Cerebellar nuclear complex (tissue), 1 donor: Measurements from ENCODE around the gene TOP3A.

Experiments
- DNase-seq, 2 experiments: peaks; one replicate each; lab custom pipeline; 2025; lab: John Stamatoyannopoulos, UW

The TOP3A gene

DNA sequence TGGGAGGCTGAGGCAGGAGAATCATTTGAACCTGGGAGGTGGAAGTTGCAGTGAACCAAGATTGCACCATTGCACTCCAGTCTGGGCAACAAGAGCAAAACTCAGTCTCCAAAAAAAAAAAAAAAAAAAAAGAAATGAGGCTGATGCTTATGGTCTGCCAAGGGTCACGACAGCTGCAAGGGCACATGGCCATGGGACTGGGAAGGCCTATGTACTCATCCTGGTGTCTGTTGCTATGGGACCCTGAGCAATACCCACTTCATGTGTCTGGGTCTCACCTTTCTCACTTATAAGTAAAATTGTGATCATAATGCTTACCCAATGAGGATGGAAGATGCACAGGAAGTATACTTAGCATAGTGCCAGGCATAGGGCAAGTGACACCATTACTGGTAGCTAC, 37.7 kb downstream of the TOP3A start:
- no peak for DNase-seq

DNA sequence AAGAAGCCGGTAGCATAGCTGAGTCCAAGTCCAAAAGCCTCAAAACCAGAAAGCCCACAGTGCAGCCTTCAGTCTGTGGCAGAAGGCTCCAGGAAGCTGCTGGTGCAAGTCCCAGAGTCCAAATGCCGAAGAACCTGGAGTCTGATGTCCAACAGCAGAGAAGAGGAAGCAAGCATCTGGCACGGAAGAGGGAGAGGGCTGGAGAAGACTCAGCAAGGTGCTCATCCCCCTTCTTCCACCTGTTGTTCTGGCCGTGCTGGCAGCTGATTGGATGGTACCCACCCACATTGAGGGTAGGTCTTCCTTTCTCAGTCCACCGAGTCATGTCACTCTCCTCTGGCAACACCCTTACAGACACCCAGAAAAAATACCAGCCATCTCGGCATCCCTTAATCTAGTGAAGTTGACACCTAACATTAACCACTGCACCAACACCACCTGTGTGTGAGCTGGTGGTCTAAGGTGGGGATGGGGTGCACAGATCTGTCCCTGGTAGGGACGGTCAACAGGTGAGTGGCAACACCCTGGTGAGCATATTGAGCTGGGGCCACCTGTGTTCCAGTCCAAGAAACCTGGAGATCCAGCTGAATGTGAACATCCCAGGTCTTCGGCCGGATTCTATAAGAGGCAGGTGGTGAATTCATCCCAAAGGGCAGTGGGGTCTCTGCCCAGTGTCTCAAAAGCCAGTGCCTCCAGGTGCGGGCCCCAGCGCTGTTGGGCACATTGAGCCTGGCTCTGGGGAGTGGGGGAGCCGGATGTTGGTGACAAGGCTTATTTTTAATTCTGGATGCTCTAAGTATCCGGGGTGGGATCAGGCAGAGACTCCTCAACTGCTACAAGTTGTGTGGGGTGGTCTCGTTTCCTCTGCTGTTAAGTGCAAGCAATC, 44.5 kb downstream of the TOP3A start:
- DNase-seq = no peak

DNA sequence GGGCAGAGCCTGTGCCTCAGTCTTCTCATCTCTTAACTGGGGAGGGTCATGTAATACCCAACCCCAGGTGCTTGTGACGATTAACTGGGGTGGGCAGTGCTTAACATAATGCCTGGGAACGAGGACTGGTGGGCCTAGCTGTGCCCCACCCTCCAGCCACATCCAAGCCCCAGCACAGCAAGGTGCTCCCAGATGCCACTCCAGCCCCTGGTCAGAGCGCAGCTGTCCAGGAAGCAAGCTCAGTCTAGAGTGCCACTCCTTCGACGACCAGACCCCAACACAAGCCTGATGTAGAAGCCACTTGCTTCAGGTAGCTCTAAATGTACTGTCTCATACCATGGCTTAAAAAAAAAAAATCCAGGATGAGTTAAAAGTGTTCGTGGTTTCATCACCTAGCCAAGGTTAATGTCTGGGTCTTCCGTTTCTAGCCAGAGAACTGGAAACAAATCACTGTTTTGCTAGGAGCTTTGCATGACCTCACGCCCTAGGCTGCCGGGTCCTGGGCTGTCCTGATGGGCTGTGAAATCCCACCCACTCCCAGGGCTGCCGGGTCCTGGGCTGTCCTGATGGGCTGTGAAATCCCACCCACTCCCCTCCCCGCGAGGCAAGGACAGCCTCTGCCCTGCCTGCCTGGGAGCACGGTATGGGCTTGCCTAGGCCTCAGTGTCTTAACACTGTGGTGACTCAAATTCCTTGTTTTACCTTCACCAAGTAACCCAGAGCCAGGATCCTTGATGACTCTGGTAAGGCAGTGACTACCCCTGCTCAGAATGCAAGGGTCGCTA, 46.7 kb downstream of the TOP3A start:
- no peak for DNase-seq

DNA sequence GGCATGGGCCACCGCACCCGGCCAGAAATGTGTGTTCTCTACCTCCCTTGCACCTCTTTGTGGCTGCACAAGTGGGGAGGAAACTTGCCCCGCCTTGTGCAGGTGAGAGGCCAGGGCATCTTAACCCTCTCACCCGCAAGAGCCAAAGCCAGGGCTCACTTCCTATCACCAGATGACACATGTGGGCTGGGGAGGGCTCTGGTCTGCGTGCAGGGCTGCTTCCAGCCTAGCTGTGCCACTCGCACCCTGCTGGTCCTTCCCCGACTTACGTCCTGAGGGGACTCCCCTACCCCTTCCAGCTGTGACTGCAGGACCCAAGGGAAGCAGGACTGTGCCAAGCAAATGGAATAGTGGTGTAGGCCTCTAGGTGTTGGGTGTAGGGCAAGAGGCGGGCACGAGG, 47.4 kb downstream of the TOP3A start:
- DNase-seq = no peak

DNA sequence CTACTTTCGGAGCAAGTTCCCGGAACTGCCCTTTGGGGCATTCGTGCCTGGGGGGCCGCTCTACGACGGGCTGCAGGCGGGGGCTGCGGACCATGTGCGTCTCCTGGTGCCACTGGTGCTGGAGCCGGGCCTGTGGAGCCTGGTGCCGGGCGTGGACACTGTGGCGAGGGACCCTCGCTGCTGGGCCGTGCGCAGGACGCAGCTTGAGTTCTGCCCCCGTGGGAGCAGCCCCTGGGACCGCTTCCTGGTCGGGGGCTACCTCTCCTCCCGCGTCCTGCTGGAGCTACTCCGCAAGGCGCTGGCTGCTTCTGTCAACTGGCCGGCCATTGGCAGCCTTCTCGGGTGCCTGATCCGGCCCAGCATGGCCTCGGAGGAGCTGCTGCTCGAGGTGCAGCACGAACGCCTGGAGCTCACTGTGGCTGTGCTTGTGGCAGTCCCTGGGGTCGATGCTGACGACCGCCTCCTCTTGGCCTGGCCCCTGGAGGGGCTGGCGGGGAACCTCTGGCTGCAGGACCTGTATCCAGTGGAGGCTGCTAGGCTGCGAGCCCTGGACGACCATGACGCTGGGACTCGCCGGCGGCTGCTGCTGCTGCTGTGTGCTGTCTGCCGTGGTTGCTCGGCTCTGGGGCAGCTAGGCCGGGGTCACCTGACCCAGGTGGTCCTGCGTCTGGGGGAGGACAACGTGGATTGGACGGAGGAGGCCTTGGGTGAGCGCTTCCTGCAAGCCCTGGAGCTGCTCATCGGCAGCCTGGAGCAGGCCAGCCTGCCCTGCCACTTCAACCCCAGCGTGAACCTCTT, 50.7 kb downstream of the TOP3A start:
- no peak for DNase-seq

DNA sequence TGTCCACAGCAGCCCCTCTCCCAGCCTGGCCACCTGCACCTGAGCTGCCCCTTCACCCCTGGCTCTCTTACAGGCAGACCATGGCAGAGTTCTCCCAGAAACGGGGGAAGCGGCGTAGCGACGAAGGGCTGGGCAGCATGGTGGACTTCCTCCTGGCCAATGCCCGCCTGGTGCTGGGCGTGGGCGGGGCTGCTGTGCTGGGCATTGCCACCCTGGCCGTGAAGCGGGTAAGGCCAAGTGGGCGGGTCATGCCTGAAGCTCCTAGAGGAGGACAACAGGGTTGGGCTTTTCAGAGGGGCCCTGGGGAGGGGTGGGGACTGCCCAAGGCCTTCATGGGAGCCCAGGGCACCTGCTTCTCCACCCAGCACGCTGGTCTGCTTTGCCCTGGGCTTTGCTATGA, 52.2 kb downstream of the TOP3A start:
- DNase-seq = no peak

DNA sequence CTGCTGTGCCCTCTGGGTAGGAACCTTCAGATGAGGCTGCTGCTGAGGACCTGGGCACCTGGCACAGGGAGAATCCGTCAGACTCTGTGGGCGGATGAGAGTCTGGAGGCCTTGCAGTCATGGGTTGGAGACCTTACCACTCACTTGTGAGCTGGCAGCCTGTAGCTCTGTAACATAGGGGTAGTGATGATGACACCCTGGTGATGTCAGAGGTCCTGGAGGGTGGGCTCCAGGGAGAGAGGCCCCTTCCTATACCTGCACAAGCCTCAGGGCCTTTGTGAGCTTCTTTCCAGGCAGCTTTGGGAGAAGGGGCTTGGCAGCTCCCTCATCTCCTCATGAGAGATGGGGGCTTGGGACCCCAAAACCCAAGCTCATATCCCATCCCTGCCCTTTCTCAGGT, 52.7 kb downstream of the TOP3A start:
- no peak for DNase-seq

DNA sequence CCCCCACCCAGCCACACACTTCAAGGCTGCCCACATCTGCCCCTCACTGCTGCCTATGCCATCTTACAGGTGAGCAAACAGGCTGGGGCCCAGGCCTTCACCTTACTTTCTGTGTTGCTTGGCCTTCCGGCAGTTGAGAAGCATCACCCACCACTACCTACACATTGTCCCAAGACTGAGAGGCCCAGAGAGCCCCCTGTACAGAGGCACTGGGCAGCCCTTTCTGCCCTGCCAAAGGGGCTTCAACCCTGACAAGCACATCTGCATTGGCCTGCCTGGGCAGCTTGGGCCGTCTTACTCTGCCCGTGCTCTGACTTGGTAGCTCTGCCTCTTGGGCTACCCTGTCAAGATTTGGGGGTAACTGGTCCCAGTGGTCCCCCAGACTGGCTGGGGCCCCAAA, 53.1 kb downstream of the TOP3A start:
- no peak for DNase-seq

DNA sequence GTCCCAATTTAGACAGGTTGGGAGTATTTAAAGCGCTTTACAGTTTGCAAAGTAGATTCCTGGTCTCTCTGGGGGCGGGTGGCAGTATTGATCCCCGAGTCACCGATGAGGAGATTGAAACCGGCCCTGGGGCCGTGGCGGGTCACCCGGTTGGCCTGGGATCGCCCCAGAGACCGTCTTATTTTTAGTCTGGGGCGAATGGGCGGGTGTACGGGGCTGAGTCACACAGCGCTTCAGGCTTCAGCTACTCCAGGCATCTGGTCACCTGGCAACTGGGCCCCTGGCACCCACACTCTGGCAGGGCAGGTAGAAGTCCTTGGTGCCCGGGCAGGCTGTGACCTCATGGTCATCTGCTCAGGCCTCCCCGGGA, 53.7 kb downstream of the TOP3A start:
- no peak for DNase-seq

DNA sequence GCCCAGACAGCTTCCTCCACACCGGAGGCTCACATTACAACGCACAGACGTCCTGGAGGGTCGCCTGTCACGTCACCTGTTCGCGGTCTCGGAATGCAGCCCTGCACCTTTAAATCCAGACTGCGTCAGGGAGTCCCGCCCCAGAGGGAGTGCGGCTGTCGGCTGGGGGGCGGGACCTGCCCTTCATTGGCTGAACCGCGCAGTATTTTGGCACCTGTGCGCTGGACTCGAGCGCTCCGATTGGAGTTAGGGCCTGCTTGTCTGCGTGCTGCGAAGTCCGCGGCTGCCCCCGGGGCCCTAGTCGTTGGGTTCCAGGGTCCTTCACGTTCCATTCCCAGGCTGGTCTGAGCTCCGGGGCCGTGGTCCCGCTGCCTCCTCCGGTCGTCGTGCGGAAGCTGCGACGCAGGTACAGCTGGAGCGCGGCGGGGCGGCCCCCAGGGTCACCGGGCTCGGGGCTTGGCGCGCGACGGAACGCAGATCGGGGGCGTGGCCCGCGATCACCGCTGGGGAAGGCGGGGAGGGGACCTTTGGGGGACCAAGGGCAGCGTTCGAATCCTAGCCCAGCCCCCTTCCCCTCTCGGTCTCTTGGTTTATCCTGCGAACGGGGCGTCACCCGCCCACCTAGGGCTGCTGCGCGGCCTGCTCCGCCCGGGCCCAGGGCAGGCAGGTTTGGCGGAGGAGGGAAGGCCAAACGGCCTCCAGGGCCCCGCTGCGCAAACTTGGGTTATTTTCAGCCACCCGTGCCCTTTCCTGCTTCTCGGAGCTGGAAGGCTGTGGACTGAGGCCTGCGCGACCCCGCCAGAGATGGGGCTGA, 54.3 kb downstream of the TOP3A start, which contains the start of gene MIEF2:
MIEF2 (plus strand) TSS at position 331 of the 814 bp plus-strand sequence. CDS start 2,059 bp downstream, outside the sequence.
- DNase-seq = peak; percentile 82 to 93

DNA sequence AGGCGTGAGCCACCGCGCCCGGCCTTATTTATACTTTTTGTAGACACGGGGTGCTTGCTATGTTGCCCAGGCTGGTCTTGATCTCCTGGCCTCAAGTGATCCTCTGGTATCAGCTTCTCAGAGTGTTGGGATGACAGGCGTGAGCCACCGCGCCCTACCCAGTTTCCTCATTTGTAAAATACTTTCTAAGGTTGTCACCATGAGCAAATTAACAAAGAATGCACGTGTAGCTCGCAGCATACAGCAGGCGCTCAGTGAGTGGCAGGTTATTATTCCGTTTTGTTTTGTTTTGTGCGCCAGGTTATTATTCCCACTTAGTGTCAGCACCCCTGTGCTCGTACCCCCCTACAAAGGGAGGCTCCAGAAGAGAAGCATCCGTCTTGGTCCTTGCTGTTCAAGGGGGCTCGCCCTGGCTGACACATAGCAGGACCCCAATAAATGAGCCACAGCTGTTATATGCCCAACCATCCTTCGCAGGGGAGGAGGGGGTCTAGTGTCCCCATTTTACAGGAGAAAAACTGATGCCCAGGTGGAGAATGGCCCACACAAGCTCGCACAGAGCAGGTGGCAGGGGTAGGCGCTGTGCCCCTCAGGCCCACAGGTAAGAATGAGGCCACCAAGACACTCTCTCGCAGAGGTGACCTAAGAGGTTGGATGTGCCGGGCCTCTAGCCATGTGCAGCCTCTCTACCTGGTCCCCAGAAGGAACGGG, 55.0 kb downstream of the TOP3A start:
- no peak for DNase-seq

DNA sequence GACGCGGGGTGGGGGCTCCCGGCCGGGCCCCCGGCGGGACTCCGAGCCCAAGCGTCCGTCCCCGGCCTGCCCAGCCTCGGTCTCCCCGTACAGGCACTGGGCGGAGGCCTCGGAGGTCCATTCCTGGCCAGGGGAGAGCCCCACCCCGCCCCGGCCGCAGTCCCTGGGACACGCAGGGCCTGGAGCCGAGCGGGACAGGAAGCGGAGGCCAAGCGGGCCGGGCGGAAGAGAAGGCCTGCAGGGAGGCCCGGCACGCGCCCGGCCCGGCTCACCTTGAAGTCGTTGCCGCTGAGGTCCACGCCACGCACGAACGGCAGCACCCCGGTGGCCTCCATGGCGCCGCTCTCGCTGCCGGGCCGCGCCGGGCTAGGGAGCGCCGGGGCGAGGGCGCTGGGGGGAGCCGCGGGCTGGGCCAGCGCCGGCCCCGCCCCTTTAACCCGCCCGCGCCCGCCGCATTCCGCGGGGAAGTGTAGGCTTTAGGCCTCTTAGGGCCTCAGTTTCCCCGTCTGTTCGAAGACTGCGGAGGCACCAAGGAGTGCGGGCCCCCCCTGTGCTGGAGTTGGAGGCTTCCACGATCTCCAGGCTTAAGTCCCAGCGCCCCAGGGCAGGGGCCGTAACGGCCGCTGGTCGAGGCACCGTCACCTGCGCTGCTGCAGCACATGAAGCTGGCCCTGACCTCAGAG, 56.3 kb downstream of the TOP3A start, which contains the start of gene FLII:
FLII (minus strand) TSS at position 383 of the 683 bp plus-strand sequence; CDS start at position 335, 48 bp downstream.
- no peak for DNase-seq

DNA sequence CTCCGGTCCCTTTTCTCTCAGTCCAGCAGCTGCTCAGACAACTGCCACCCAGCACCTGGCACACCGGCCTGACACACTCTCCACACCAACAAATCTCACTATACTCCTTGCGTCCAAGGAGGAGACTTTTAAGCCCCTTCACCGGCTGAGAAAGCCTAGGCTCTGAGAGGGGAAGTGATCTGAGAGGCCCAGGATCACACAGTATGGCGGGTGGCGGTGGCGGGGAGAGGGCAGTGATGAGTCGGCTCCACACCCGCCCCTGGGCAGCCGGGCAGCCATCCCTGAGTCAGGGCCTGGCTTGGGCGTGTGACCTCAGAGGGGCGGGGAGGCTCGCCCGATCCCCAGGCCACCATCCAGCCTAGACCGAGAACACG, 56.8 kb downstream of the TOP3A start:
- DNase-seq = no peak

DNA sequence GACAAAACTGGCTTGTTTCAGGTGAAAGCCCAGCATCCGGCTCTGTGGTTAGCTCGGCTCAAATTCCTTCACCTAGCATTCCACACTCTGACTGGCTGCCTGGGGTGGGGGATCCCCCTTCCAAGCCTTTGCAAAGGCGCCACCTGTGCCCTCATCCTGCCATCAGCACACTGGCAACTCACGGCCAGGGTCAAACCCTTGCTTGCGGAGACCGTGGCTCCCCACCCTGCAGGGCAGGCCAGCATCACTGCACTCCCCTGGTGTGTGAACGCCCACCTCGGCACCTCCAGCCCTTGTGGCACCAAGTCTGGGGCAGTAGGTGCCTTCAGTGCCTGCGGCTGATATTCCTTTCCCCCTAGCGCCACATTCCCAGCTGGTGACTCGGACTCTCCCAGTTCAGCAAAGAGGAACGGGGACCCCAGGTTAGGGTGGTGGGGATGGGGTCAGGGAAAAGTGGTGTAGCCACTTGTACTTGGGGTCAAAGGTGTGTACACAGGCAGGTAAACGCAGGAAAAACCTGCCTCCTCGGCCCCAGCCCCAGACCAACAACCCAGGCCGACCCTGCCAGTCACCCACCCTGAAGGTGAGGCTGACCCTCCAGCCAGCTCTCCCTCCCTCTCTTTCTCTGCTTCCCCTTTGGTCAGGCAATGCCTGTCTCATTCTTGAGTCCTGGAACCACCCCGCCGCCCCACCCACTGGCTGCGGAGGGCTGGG, 57.4 kb downstream of the TOP3A start:
- DNase-seq = no peak

DNA sequence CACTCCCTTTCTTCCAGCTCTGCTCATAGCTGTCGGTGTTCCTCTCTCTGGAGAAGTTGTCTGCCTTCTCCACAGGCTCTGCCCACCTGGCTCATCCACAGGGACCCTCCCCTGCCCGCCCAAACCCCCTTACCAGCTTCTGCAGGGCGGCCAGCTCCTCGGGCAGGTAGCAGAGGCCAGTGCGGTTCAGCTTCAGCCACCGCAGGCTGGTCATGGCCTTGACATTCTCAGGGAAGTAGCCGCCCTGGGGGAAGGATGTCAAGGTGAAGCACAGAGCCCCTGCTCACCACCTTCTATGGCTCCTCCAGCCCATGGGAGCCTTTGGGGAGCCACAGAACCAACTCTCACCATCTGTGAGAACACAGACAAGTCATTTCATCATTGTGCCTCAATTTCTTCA, 58.0 kb downstream of the TOP3A start:
- no peak for DNase-seq

DNA sequence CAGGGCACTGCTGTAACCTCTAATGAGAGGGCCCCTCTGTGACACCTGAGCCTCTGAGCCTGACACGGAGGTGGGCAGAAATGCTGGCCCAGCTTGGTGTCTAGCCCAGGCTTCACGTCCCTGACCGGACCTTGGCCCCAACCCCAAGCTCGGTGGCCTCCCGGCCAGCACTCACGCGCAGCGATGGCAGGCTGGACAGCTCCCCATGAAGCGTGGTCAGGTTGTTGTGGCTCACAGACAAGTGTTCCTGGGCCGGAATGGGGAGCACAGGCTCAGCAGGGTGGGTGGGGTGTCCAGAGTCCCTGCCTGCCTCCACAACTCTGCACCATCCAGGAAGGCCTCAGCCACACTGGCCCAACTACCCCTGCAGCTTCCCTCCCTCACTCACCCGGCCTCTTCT, 58.4 kb downstream of the TOP3A start:
- no peak for DNase-seq

DNA sequence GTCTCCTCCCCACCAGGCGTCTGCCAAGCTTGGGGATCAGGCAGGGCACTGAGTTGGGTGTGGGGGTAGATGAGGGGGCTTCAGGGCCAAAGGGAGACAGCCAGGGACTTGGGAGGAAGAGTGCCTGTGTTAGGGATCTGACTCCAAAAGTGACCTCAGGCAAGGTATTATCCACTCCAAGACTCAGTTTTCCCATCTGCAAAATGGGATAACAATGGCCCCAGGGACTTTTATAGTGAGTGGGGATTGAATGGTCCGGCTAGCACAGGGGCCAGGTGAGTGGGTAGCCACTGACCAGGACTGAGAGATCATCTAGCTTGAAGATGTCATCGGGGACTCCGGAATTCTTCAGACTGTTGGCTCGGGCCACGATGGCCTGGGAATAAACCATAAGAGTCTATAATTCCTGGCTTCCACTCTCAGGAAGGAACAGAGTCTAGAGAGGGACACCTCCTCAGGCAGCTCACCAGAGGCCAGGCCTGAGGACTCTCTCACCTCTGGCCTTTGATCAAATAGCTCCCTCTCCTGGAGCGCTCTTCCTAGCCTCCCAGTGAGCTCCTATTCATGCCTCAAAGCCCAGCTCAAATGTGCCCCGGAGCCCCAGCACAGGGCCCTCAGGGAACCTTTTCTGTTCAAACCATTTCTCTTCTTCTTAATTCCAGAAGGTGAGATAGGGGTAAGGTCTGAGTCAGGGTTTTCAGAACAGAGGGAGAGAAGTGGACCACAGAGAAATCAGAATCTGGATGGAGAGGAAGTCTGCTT, 59.7 kb downstream of the TOP3A start:
- no peak for DNase-seq

DNA sequence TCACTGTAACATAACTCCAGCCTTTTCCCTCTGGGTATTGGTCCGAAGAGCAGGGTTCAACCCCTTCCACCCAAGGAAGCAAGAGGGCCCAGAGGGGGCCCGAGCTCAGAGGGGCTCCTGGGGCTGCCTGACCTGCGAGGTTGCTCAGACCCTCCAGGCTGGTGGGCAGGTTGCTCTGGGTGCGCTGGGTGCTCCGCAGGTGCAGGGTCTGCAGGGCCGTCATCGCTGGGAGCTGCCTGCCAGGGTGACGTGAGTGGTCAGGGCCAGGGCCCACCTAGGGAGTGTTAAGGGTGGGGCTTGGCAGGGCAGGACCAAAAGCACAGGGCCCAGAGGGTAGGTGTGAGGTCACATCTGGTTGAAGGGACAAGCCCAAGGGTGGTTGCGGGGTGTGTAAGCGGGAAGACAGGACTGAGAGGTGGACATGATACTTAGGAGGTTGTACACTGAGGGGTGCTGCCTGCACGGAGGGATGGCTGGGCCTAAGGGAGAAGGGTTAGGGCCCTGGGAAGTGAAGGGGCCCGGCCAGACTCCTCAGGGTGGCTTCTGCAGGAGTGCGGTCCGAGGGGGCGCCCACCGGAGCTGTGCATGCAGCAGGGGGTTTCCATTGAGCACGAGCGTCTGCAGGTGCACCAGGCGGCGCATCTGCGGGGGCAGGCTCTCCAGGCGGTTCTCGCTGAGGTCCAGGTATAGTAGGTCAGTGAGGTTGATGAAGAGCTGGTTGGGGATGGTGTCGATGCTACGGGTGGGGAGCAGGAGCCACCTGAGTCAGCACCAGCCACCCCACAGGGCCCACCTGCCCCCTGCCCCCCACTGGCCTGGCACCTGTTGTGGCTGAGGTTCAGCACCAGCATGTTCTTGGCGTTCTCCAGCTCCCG, 60.6 kb downstream of the TOP3A start:
- DNase-seq = no peak
